HEK293 (cell line): Measurements from ENCODE around the gene TLE2.

Experiments used
- CTCF ChIP-seq: fragments of 450-650 bp; formaldehyde crosslinking; IDR thresholded peaks from 2 replicates; pipeline ENCODE4 v1.5.1; 2016; ENCODE audit warnings: missing biosample characterization, missing genetic modification characterization
- GLI2 ChIP-seq: fragments of 450-650 bp; formaldehyde crosslinking; IDR thresholded peaks from 2 replicates; pipeline ENCODE4; 2017; ENCODE audit warnings: missing biosample characterization, missing genetic modification characterization, low read depth, borderline replicate concordance
- PBX3 ChIP-seq: sonication (generic); formaldehyde crosslinking; IDR thresholded peaks from 2 replicates; pipeline ENCODE4 v1.8.1; 2022; ENCODE audit warnings: mild to moderate bottlenecking, moderate library complexity, missing genetic modification reagents
- PRDM1 ChIP-seq: fragments of 450-650 bp; formaldehyde crosslinking; IDR thresholded peaks from 2 replicates; pipeline ENCODE4; 2016; ENCODE audit warnings: missing biosample characterization, missing genetic modification characterization
- YY1 ChIP-seq: fragments of 450-650 bp; formaldehyde crosslinking; IDR thresholded peaks from 2 replicates; pipeline ENCODE4 v1.5.1; 2018; ENCODE audit warnings: missing biosample characterization, missing genetic modification characterization
- ZBTB10 ChIP-seq: fragments of 450-650 bp; formaldehyde crosslinking; IDR thresholded peaks from 2 replicates; pipeline ENCODE4 v1.5.1; 2016; ENCODE audit warnings: missing biosample characterization, missing genetic modification characterization
- ZFP69B ChIP-seq: fragments of 450-650 bp; formaldehyde crosslinking; IDR thresholded peaks from 2 replicates; pipeline ENCODE4 v1.5.1; 2016; ENCODE audit warnings: missing biosample characterization, missing genetic modification characterization
- ZNF670 ChIP-seq: fragments of 450-650 bp; formaldehyde crosslinking; IDR thresholded peaks from 2 replicates; pipeline ENCODE4 v1.5.1; 2016; ENCODE audit warnings: missing biosample characterization, missing genetic modification characterization, low read depth
- ZNF707 ChIP-seq: fragments of 450-650 bp; formaldehyde crosslinking; IDR thresholded peaks from 2 replicates; pipeline ENCODE4 v1.5.1; 2016; ENCODE audit warnings: missing biosample characterization, missing genetic modification characterization
- ZNF785 ChIP-seq: fragments of 450-650 bp; formaldehyde crosslinking; IDR thresholded peaks from 2 replicates; pipeline ENCODE4 v1.5.1; 2016; ENCODE audit warnings: missing biosample characterization, missing genetic modification characterization

GRCh38 chr19:2950286-2951124 lies 78.6 kb downstream of the TLE2 start:
- TF ChIP-seq ZNF670 (tag by site-specific recombination) (no peak), CTCF (tag by site-specific recombination) (0 out of 2 replicates have a peak, but pooled peaks have one; percentile 41), PBX3 (CRISPR knock-in tag) (no peak), YY1 (tag by site-specific recombination) (peak; percentile 86), ZNF785 (tag by site-specific recombination) (0 out of 2 replicates have a peak, but pooled peaks have one; percentile 21), ZNF707 (tag by site-specific recombination) (no peak), ZFP69B (tag by site-specific recombination) (peak; percentile 39; the same call in 1 of the 2 replicates), PRDM1 (tag by site-specific recombination) (no peak), GLI2 (tag by site-specific recombination) (no peak), ZBTB10 (tag by site-specific recombination) (peak; percentile 78)
